Measurements from ENCODE around the gene ITGA8.
A peak's percentile ranks its signal among the peaks of the same experiment; 100 is the strongest.

The ITGA8 gene

DNA sequence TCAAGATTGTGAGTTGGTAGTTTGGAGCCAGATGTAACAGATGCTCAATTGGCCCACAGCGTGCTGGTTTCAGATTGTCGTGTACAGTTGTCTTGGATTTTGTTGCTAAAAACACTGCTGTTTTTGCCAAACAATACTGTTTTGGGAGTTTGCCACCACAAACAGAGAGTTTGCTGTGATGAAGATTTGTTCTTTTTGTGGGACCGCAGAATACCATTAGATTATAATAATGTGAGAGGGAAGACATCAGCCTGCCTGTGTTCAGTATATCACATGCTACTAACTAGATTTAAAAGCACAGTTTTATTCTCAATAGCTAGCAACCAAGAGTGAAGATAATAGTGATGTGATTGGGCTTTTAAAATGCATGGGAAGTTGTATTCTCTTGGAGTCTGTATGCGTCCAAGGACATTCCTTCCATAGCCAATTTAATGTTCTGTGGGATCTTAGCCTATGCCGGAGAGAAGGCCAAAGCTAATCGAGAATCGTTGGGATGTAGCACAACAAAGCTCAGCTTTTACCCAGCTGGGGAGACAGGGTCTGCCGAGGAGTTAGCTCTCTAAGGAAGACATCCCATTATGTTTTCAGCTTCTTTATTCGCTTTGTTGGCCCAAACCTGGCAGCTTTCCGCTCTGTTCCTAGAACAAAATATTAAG is 18.7 kb upstream of the ITGA8 start:
- DNase-seq, result no peak
- intact Hi-C loops (cut with DNase I), result no loop called here

GRCh38 chr10:15737656-15738055 is 17.9 kb upstream of the ITGA8 start:
- intact Hi-C loops (cut with DNase I), result no loop called here
- DNase-seq, result no peak

DNA sequence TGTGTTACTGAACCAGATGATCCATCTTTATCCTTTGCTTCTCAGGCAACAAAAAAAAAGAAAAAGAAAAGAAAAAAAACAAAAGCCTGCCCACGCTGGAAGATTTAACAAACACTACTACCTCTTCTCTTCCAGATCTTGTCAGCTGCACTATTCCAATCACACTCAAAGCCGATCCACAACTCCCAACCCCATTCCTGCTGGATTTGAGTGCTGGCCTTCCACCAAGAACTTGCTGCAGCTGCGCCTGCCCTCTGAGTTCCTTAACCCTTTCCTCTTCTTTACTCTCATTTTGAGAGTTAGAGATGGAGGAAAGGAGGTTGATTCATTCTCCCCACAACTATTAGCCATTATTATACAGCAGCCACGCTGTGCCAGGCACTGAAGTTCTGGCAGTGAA is 16.0 kb upstream of the ITGA8 start:
- intact Hi-C loops (cut with DNase I), result no loop called here

DNA sequence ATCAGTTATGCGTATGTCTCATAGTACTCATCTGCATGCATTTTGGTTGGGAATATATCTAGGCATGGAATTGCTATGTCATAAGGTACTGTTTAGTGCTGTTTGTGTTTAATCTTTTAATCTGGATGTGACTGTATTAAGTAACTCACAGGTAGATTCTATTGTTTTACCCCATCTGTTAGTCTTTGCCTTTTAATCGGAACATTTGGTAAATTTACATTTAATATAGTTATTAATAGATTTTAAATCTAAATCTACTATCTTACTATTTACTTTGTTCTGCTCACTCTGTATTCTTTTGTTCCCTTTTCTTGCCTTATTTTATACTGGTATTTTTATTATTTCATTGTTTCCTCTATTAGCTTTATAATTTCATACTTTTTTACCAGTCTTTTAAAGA is 10.6 kb upstream of the ITGA8 start:
- DNase-seq, result no peak
- intact Hi-C loops (cut with DNase I), result no loop called here

More for the DNA sequence above, 16.0 kb upstream of the ITGA8 start:
- peak in 1 of 10 donors; percentile 37 for DNase-seq

DNA sequence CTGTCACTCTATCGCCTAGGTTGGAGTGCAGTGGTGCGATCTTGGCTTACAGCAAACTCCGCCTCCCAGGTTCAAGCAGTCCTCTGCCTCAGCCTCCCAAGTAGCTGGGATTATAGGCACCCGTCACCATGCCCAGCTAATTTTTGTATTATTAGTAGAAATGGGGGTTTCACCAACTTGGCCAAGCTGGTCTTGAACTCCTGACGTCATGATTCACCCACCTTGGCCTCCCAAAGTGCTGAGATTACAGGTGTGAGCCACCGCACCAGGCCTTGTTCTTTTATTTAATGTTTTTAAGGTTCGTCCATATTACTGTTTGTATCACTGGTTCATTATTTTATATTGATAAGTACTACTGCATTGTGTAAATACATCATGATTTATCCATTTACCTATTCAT is 10.2 kb upstream of the ITGA8 start:
- intact Hi-C loops (cut with DNase I), result no loop called here
- DNase-seq, result no peak

DNA sequence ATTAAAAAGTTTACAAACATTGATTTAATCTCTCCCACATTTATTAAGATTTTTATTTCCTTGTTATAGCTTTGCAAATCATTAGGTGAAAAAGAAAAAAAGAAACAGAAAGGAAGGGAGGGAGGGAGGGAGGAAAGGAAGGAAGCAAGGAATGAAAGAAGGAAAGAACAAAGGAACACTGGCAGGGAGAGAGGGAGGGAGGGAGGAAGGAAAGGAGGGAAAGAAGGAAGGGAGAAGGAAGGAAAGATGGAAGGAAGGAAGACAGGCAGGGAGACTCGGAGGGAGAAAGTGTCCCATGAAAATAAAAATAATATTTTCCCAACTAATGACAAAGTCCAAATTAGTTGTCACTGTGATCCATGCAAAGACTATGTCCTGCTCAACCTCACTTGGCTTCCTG is 6.3 kb upstream of the ITGA8 start:
- no peak for DNase-seq

DNA sequence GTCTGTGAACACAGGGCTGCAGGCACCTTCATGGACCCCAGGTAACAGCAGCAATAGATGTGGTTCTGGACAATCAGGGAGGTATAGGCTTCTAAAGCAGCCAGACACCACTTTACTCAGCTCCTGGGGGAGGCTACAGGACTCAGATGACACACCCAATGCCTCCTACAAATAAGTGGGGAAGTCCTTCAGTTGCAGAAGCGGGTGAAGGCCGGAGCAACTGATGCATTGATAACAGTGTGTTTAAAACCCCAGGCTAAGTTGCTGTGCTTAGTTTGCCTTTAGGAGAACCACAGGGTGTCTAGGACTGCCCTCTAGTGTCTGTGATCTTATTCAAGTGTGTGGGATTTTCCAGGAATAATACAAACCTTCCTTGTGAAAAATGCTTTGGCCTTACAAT is 5.9 kb upstream of the ITGA8 start:
- intact Hi-C loops (cut with DNase I), result no loop called here
- DNase-seq, result no peak

More for the DNA sequence above, 6.3 kb upstream of the ITGA8 start:
- intact Hi-C loops (cut with DNase I), result no loop called here

- intact Hi-C loops (cut with DNase I), result loop anchor here (5.0 kb wide), 1 partner anchor 292 kb away; no protein-coding TSS in a partner anchor
- no peak for DNase-seq
Measured at GRCh38 chr10:15724683-15725082, 5.0 kb upstream of the ITGA8 start.

GRCh38 chr10:15723803-15724202 is 4.1 kb upstream of the ITGA8 start:
- no peak for DNase-seq
- intact Hi-C loops (cut with DNase I), result loop anchor here (5.0 kb wide), 1 partner anchor 292 kb away; no protein-coding TSS in a partner anchor

DNA sequence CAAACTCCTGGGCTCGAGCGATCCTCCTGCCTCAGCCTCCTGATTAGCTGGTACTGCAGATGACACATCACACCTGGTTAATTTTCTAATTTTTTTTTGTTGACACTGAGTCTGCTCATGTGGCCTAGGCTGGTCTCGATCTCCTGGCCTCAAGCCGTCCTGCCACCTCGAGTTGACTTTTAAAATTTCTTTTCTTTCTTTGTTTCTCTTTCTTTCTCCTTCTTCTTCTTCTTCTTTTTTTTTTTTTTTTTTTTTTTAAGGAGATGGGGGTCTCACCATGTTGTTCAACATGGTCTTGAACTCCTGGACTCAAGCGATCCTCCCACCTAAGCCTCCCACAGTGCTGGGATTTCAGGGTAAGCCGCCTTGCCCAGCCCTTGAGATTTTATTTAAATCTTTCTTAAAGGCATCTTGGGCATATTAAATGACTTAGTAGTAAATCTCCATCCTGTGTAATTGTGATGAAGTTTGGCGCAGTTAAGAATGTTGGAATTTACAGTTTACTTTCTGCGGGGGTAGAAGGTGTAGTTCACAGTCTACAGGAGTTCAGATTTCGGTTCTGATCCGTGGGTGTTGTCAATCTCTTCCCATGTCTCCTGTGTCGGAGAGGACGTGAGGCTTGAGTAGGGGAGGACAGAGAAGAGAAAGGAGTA is 1.0 kb upstream of the ITGA8 start:
- intact Hi-C loops (cut with DNase I), result loop anchor here (5.0 kb wide), 1 partner anchor 288 kb away; no protein-coding TSS in a partner anchor
- no peak for DNase-seq

DNA sequence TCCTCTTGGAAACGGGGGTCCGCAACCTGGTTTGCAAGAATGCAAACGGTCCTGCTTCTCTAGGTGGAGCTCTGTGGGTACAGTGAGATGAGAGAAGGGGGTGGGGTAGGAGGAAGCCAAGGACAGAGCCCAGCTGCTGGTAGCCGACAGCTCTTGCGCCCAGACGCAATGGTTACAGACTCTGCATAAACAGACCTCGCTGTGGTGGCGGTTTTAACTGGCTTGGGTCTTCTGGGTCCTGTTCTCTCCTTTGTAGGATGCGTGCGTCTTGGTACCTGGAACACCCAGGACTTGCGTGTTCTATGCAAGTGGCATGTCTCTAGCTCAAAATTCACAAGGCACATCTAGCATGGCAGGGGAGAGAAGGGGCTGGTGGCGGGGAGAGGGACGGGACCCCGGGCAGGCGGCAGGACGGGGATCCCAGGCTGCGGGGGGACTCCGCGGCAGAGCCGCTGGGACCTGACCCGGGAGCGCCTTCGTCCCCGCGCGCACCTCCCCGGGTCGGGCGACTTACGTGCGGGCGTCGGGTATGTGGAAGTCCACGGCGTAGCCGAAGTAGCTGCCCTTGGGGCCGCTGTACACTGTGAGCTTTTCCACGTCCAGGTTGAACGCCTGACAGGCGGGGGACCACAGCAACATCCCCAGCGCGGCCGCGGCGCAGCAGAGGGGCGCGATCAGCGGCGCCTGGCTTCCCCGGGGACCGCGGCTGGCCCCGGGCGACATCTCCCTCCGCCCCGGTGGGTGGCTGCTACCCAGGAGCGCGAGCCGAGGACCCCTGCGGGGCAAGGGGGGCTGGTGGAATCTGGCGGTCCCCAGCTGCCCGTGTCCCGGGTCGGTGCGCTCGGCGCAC is 448 bp downstream of the ITGA8 start:
- intact Hi-C loops (cut with DNase I), result loop anchor here (10.0 kb wide), 1 partner anchor 134 kb away; no protein-coding TSS in a partner anchor
- DNase-seq, result peak in 3 of 10 donors; percentile 17 to 78 (median 70)

DNA sequence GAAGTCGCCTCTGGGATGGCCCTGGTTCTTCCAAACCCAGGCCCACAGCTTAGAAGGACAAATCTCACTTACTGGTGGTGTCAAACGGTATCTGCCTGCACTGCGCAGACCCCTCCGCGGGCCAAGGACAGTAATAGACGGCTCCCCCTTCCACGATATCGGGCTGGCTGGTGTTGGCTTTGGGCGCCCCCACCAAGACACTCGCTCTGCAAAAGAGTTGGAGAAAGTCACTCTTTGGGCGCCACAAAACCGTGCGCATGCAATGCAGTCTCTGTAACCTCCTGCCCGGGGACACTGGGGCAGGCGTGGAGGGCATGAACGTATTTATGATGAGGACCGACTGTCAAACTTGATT is 1.1 kb downstream of the ITGA8 start:
- intact Hi-C loops (cut with DNase I), result loop anchor here (10.0 kb wide), 1 partner anchor 134 kb away; no protein-coding TSS in a partner anchor
- peak in 1 of 10 donors; percentile 65 for DNase-seq

DNA sequence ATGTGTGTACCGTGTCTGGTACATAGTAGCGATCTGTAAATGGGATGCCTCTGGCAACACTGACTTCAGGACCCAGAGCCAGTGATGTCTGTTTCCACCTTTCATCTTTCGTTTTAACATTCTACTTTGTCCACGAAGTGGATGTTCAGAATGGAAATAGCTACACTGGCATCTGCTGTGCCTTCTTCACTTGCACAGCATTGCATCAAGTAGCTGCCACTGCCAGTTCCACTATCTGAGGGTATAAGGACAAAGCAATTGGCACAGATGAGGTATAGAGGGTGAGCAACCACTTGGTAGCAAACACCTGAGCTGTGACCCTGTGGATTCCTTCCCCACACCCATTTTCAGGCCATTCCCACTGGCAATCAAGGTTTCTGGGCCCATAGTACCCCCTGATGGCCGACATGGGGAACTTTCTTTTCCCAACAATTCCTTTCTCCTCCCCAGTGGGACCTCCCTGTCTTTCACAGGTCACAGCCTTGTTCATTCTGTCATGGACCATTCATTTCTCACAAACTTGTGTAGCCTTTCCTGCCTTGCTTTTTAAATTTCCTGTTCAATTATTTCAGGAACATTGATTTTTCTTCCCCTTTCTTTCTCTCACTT is 4.0 kb downstream of the ITGA8 start:
- DNase-seq, result no peak
- intact Hi-C loops (cut with DNase I), result loop anchor here (10.0 kb wide), 1 partner anchor 131 kb away; no protein-coding TSS in a partner anchor

GRCh38 chr10:15714847-15715246 is 4.9 kb downstream of the ITGA8 start:
- intact Hi-C loops (cut with DNase I), result loop anchor here (10.0 kb wide), 1 partner anchor 130 kb away; no protein-coding TSS in a partner anchor
- no peak for DNase-seq

GRCh38 chr10:15712883-15713282 is 6.8 kb downstream of the ITGA8 start:
- intact Hi-C loops (cut with DNase I), result loop anchor here (10.0 kb wide), 1 partner anchor 128 kb away; no protein-coding TSS in a partner anchor
- DNase-seq, result no peak

- intact Hi-C loops (cut with DNase I), result loop anchor here (10.0 kb wide), 1 partner anchor 126 kb away; no protein-coding TSS in a partner anchor
- no peak for DNase-seq
Measured at GRCh38 chr10:15710455-15710854, 9.3 kb downstream of the ITGA8 start.

GRCh38 chr10:15705298-15705697 is 14.4 kb downstream of the ITGA8 start:
- no peak for DNase-seq
- intact Hi-C loops (cut with DNase I), result no loop called here

- intact Hi-C loops (cut with DNase I), result no loop called here
- no peak for DNase-seq
Measured at GRCh38 chr10:15704581-15704968, 15.1 kb downstream of the ITGA8 start.

- intact Hi-C loops (cut with DNase I), result no loop called here
- no peak for DNase-seq
Measured at GRCh38 chr10:15703944-15704580, 15.7 kb downstream of the ITGA8 start.

Measured in posterior cingulate gyrus (tissue), 11 donors.